Liver (tissue), 9 donors: ENCODE data around the gene ABLIM3. TPM values are rescaled to one million over a fixed set of nuclear protein-coding genes. Genes with fewer than 3 reads are reported as not detected.

ENCODE experiments used
- DNase-seq: peaks from one replicate; pipeline ENCODE4 v3.0.0-alpha.2; 2017; ENCODE audit warnings: low spot score
- H3K27ac ChIP-seq, 2 donors: one replicate each; pipeline ENCODE4 v1.7.0; 2013; ENCODE audit warnings: inconsistent platforms in 2 of 2, low read length in 2 of 2, control low read depth in 1 of 2, low read depth in 1 of 2, mild to moderate bottlenecking in 1 of 2
- H3K27me3 ChIP-seq, 4 donors: one replicate each; pipeline versions ENCODE4 v1.6.1 to v1.7.0; 2013; ENCODE audit warnings: low read length in 3 of 4, inconsistent platforms in 1 of 4, mild to moderate bottlenecking in 1 of 4, moderate library complexity in 1 of 4; ENCODE audit not compliant: control insufficient read depth in 4 of 4, insufficient read depth in 4 of 4
- H3K36me3 ChIP-seq, 4 donors: one replicate each; pipeline versions ENCODE4 v1.6.1 to v1.7.0; 2013; ENCODE audit warnings: low read length in 3 of 4, mild to moderate bottlenecking in 3 of 4, low read depth in 1 of 4, moderate library complexity in 1 of 4; ENCODE audit not compliant: control insufficient read depth in 4 of 4, insufficient read depth in 3 of 4
- H3K4me1 ChIP-seq, 4 donors: one replicate each; pipeline versions ENCODE4 v1.6.1 to v1.7.0; 2013; ENCODE audit warnings: low read length in 3 of 4, mild to moderate bottlenecking in 3 of 4, moderate library complexity in 1 of 4; ENCODE audit not compliant: control insufficient read depth in 4 of 4, insufficient read depth in 4 of 4
- H3K4me3 ChIP-seq, 3 donors: one replicate each; pipeline versions ENCODE4 v1.6.1 to v1.7.0; 2013; ENCODE audit warnings: low read length in 3 of 3, control low read depth in 1 of 3, low read depth in 1 of 3, mild to moderate bottlenecking in 1 of 3
- H3K9ac ChIP-seq, 2 donors: one replicate each; pipeline ENCODE4 v1.7.0; 2013; ENCODE audit warnings: low read length in 2 of 2, mild to moderate bottlenecking in 2 of 2, moderate library complexity in 2 of 2, control low read depth in 1 of 2, low read depth in 1 of 2
- H3K9me3 ChIP-seq, 4 donors: one replicate each; pipeline versions ENCODE4 v1.6.1 to v1.7.0; 2013; ENCODE audit warnings: low read length in 3 of 4; ENCODE audit not compliant: control insufficient read depth in 4 of 4
- ATF3 ChIP-seq: IDR thresholded peaks from 2 replicates; pipeline ENCODE4 v1.6.1; 2016; ENCODE audit warnings: antibody characterized with exemption
- FOXA1 ChIP-seq: IDR thresholded peaks from 2 replicates; pipeline ENCODE4 v1.6.1; 2016; ENCODE audit warnings: antibody characterized with exemption
- FOXA2 ChIP-seq: IDR thresholded peaks from 2 replicates; pipeline ENCODE4 v1.6.1; 2016; ENCODE audit warnings: antibody characterized with exemption
- GABPA ChIP-seq, 2 donors: IDR thresholded peaks in 1 of 2; conservative IDR thresholded peaks in 1 of 2; 2 replicates each; pipeline ENCODE4 v1.6.1; 2016; ENCODE audit warnings: antibody characterized with exemption in 2 of 2, mild to moderate bottlenecking in 1 of 2, moderate library complexity in 1 of 2
- HNF4A ChIP-seq, 2 donors: conservative IDR thresholded peaks; 2 replicates each; pipeline ENCODE4 v1.6.1; 2016; ENCODE audit warnings: antibody characterized with exemption in 2 of 2, mild to moderate bottlenecking in 2 of 2
- JUND ChIP-seq, 2 donors: IDR thresholded peaks; 2 replicates each; pipeline ENCODE4 v1.6.1; 2016; ENCODE audit warnings: antibody characterized with exemption in 2 of 2
- MAX ChIP-seq: IDR thresholded peaks from 2 replicates; pipeline ENCODE4 v1.6.1; 2016; ENCODE audit warnings: antibody characterized with exemption
- NR2F2 ChIP-seq: IDR thresholded peaks from 2 replicates; pipeline ENCODE4 v1.6.1; 2016; ENCODE audit warnings: antibody characterized with exemption
- RAD21 ChIP-seq, 2 donors: IDR thresholded peaks; 2 replicates each; pipeline ENCODE4 v1.6.1; 2016; ENCODE audit warnings: antibody characterized with exemption in 2 of 2, mild to moderate bottlenecking in 2 of 2
- RXRA ChIP-seq, 2 donors: IDR thresholded peaks; 2 replicates each; pipeline ENCODE4 v1.6.1; 2017 to 2018; ENCODE audit warnings: antibody characterized with exemption in 2 of 2, mild to moderate bottlenecking in 1 of 2
- SP1 ChIP-seq: IDR thresholded peaks from 2 replicates; pipeline ENCODE4 v1.6.1; 2018; ENCODE audit warnings: antibody characterized with exemption, mild to moderate bottlenecking
- YY1 ChIP-seq: IDR thresholded peaks from 2 replicates; pipeline ENCODE4 v1.6.1; 2016; ENCODE audit warnings: antibody characterized with exemption, mild to moderate bottlenecking
- WGBS: extraction: QIAGEN DNeasy Blood & Tissue Kit; methylation state at CpG from one replicate; pipeline ENCODE4 v1.1.7; 2013; 5-methylcytosine and 5-hydroxymethylcytosine counted together
- polyA plus RNA-seq, 2 donors: library from polyadenylated mRNA; stranded (reverse) in 1 of 2; unstranded in 1 of 2; fragments of 200-250 nt in 1 of 2; fragments of >200 nt in 1 of 2; fragmentation: Nextera tagmentation in 1 of 2; extraction: Ambion mirVana in 1 of 2; gene quantifications; one replicate each; pipeline versions ENCODE4 v1.2.1 to v1.2.3, GENCODE V29; 2013 to 2015
- total RNA-seq, 2 donors: library from RNA; depleted of rRNA; stranded (reverse); fragments of >200 nt; gene quantifications; one replicate each; pipeline ENCODE4 v1.2.3, GENCODE V29; 2014
- TF ChIP-seq, protein P1 (sequence below): fragments of 150-350 bp; IDR thresholded peaks from 2 replicates; pipeline ENCODE4 v1.5.1; 2017; ENCODE audit warnings: improper control_type of control experiment, low read depth, low read length; ENCODE audit not compliant: missing input control
- TF ChIP-seq, protein P2 (sequence below): IDR thresholded peaks from 2 replicates; pipeline ENCODE4 v1.6.1; 2016; ENCODE audit warnings: antibody characterized with exemption, mild to moderate bottlenecking
- donor health status: healthy.
- donor health status: healthy.
- donor health status: healthy.
- donor health status: healthy.
- donor health status: healthy.

The ABLIM3 gene
- total and polyA plus RNA-seq, 4 donors: 6.8 to 131 (median 43.1) TPM

GRCh38 chr5:149130121-149130914, 11.0 kb upstream of the ABLIM3 start:
- Histone ChIP-seq H3K4me1 (peaks cover 2 to 29% (median 5%) of the 10 kb centered on the region in 4 donors), H3K27me3 (no peaks in the 10 kb centered on the region), H3K9me3 (no peaks in the 10 kb centered on the region), H3K4me3 (no peak overlapping the region), H3K36me3 (no peaks in the 10 kb centered on the region), H3K27ac (no peak overlapping the region), H3K9ac (peak overlapping the region in 1 of 2 donors; percentile 53)
- TF ChIP-seq RXRA (IDR thresholded peaks at IDR 0.05) (peak; percentile 5 to 45), GABPA (IDR thresholded peaks at IDR 0.05 in 1 of 2, conservative IDR thresholded peaks at IDR 0.05 in 1 of 2) (no peak), YY1 (no peak), MAX (no peak), FOXA2 (no peak), FOXA1 (no peak), HNF4A (conservative IDR thresholded peaks at IDR 0.05) (peak in 1 of 2 donors; percentile 11), ATF3 (no peak), RAD21 (IDR thresholded peaks at IDR 0.05) (peak; percentile 90 to 93)
- TF ChIP-seq, protein P1, sequence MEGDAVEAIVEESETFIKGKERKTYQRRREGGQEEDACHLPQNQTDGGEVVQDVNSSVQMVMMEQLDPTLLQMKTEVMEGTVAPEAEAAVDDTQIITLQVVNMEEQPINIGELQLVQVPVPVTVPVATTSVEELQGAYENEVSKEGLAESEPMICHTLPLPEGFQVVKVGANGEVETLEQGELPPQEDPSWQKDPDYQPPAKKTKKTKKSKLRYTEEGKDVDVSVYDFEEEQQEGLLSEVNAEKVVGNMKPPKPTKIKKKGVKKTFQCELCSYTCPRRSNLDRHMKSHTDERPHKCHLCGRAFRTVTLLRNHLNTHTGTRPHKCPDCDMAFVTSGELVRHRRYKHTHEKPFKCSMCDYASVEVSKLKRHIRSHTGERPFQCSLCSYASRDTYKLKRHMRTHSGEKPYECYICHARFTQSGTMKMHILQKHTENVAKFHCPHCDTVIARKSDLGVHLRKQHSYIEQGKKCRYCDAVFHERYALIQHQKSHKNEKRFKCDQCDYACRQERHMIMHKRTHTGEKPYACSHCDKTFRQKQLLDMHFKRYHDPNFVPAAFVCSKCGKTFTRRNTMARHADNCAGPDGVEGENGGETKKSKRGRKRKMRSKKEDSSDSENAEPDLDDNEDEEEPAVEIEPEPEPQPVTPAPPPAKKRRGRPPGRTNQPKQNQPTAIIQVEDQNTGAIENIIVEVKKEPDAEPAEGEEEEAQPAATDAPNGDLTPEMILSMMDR: peak; percentile 51
- 38% methylated on average over 8 of the region's 8 CpGs for WGBS
- no peak for DNase-seq

- Histone ChIP-seq H3K4me3 (no peak overlapping the region), H3K36me3 (no peaks in the 10 kb centered on the region), H3K4me1 (peaks cover 3 to 39% (median 11%) of the 10 kb centered on the region in 4 donors), H3K27me3 (no peaks in the 10 kb centered on the region), H3K27ac (no peak overlapping the region), H3K9ac (no peak overlapping the region), H3K9me3 (no peaks in the 10 kb centered on the region)
- DNase-seq: no peak
- TF ChIP-seq NR2F2 (no peak), RXRA (IDR thresholded peaks at IDR 0.05) (no peak), JUND (IDR thresholded peaks at IDR 0.05) (no peak), RAD21 (IDR thresholded peaks at IDR 0.05) (no peak), MAX (no peak), ATF3 (no peak), SP1 (no peak)
- TF ChIP-seq, protein P1: no peak
- TF ChIP-seq, protein P2, sequence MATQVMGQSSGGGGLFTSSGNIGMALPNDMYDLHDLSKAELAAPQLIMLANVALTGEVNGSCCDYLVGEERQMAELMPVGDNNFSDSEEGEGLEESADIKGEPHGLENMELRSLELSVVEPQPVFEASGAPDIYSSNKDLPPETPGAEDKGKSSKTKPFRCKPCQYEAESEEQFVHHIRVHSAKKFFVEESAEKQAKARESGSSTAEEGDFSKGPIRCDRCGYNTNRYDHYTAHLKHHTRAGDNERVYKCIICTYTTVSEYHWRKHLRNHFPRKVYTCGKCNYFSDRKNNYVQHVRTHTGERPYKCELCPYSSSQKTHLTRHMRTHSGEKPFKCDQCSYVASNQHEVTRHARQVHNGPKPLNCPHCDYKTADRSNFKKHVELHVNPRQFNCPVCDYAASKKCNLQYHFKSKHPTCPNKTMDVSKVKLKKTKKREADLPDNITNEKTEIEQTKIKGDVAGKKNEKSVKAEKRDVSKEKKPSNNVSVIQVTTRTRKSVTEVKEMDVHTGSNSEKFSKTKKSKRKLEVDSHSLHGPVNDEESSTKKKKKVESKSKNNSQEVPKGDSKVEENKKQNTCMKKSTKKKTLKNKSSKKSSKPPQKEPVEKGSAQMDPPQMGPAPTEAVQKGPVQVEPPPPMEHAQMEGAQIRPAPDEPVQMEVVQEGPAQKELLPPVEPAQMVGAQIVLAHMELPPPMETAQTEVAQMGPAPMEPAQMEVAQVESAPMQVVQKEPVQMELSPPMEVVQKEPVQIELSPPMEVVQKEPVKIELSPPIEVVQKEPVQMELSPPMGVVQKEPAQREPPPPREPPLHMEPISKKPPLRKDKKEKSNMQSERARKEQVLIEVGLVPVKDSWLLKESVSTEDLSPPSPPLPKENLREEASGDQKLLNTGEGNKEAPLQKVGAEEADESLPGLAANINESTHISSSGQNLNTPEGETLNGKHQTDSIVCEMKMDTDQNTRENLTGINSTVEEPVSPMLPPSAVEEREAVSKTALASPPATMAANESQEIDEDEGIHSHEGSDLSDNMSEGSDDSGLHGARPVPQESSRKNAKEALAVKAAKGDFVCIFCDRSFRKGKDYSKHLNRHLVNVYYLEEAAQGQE: no peak
- WGBS: 98% methylated on average over 1 of the region's 1 CpG
Observed at GRCh38 chr5:149132474-149132873, 8.8 kb upstream of the ABLIM3 start.
